ENCODE data around the gene SLC9A1.

Gene SLC9A1

DNA sequence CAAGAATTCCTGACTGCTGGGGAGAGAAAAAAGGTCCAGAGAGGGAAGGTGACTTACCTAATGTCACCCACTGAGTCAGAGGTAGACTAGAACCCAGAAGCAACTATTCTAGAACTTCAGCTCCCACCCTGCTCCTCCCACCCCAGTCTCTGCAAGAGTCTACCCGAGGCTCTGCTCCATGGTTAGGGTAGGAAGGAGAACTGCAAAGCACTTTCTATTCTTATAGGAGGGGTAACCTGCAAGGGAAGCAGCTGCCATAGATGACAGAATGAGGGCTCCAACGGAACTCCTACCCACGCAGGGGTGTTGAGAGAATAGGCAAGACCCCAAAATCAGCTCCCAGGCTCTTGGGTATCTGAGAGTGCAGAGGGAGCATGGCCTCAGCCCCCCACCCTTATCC lies 4.3 kb downstream of the SLC9A1 start:
- Histone ChIP-seq H3K27me3 (ENCODE audit: insufficient read depth, low read length, poor library complexity) (no peaks in the 10 kb centered on the region), H4K5ac (ENCODE audit: low read length) (no peak overlapping the region), H2AK5ac (ENCODE audit: low read length) (no peak overlapping the region), H3K4ac (ENCODE audit: low read depth, low read length) (no peak overlapping the region), H3K4me1 (ENCODE audit: control insufficient read depth, low read depth, low read length) (peaks cover 18% of the 10 kb centered on the region), H3K4me3 (ENCODE audit: low read length) (no peak overlapping the region), H4K8ac (ENCODE audit: low read depth, low read length) (no peak overlapping the region), H3K18ac (ENCODE audit: low read length) (no peak overlapping the region), H2BK120ac (ENCODE audit: low read depth, low read length) (no peak overlapping the region), H3K56ac (ENCODE audit: low read length) (no peak overlapping the region), H3K79me2 (ENCODE audit: control insufficient read depth, insufficient read depth, low read length) (peaks cover 32% of the 10 kb centered on the region), H3K4me2 (ENCODE audit: low read length) (no peak overlapping the region), H2BK5ac (ENCODE audit: low read length) (no peak overlapping the region), H2BK15ac (replicated peaks; ENCODE audit: low read depth) (no peak overlapping the region), H3K27ac (ENCODE audit: low read depth, low read length) (no peak overlapping the region), H3K23ac (ENCODE audit: low read length) (no peak overlapping the region), H3K9ac (ENCODE audit: low read length) (no peak overlapping the region), H3K36me3 (ENCODE audit: control insufficient read depth, insufficient read depth, low read length) (no peaks in the 10 kb centered on the region), H3K79me1 (ENCODE audit: low read length) (peaks cover 39% of the 10 kb centered on the region)
- DNase-seq, result no peak
- no CpG with 5 or more reads among the region's 3 CpGs for WGBS (ENCODE audit: extremely low coverage, insufficient coverage, low lambda C conversion rate)

DNA sequence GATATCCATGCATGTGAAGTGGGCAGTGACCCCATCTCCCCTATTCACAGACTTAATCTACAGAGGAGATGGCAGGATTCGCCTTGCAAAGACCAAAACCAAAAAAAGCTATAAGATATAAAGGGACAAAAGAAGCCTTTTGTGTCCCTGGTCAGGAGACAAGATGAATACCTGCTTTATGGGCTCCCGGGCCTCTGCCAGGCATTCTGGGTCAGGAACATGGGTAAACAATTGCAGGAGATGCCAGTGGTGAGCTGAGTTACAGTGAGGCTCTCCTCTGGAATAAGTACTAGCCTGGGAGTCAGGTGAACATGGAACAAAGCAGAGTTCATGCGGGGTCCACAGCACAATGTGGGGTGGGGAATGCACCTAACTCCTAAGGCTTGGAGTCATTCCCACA lies 4.7 kb downstream of the SLC9A1 start:
- DNase-seq, result no peak
- Histone ChIP-seq H3K79me1 (ENCODE audit: low read length) (peaks cover 42% of the 10 kb centered on the region), H2AK5ac (ENCODE audit: low read length) (no peak overlapping the region), H3K23ac (ENCODE audit: low read length) (no peak overlapping the region), H3K9ac (ENCODE audit: low read length) (no peak overlapping the region), H3K4me1 (ENCODE audit: control insufficient read depth, low read depth, low read length) (peaks cover 18% of the 10 kb centered on the region), H3K56ac (ENCODE audit: low read length) (no peak overlapping the region), H3K4me3 (ENCODE audit: low read length) (no peak overlapping the region), H3K4me2 (ENCODE audit: low read length) (no peak overlapping the region), H2BK5ac (ENCODE audit: low read length) (no peak overlapping the region), H3K36me3 (ENCODE audit: control insufficient read depth, insufficient read depth, low read length) (no peaks in the 10 kb centered on the region), H2BK120ac (ENCODE audit: low read depth, low read length) (no peak overlapping the region), H3K79me2 (ENCODE audit: control insufficient read depth, insufficient read depth, low read length) (peaks cover 32% of the 10 kb centered on the region), H4K5ac (ENCODE audit: low read length) (no peak overlapping the region), H2BK15ac (replicated peaks; ENCODE audit: low read depth) (no peak overlapping the region), H3K4ac (ENCODE audit: low read depth, low read length) (no peak overlapping the region), H3K18ac (ENCODE audit: low read length) (no peak overlapping the region), H4K8ac (ENCODE audit: low read depth, low read length) (no peak overlapping the region), H3K27me3 (ENCODE audit: insufficient read depth, low read length, poor library complexity) (no peaks in the 10 kb centered on the region), H3K27ac (ENCODE audit: low read depth, low read length) (no peak overlapping the region)
- no CpG with 5 or more reads among the region's 3 CpGs for WGBS (ENCODE audit: extremely low coverage, insufficient coverage, low lambda C conversion rate)

GRCh38 chr1:27149762-27150113 lies 5.2 kb downstream of the SLC9A1 start:
- Histone ChIP-seq H3K4me1 (ENCODE audit: control insufficient read depth, low read depth, low read length) (peaks cover 18% of the 10 kb centered on the region), H3K4me3 (ENCODE audit: low read length) (no peak overlapping the region), H3K36me3 (ENCODE audit: control insufficient read depth, insufficient read depth, low read length) (no peaks in the 10 kb centered on the region), H4K5ac (ENCODE audit: low read length) (no peak overlapping the region), H3K79me1 (ENCODE audit: low read length) (peaks cover 43% of the 10 kb centered on the region), H3K4ac (ENCODE audit: low read depth, low read length) (no peak overlapping the region), H2BK5ac (ENCODE audit: low read length) (no peak overlapping the region), H3K18ac (ENCODE audit: low read length) (no peak overlapping the region), H4K8ac (ENCODE audit: low read depth, low read length) (no peak overlapping the region), H3K79me2 (ENCODE audit: control insufficient read depth, insufficient read depth, low read length) (peaks cover 32% of the 10 kb centered on the region), H2BK15ac (replicated peaks; ENCODE audit: low read depth) (no peak overlapping the region), H3K27me3 (ENCODE audit: insufficient read depth, low read length, poor library complexity) (no peaks in the 10 kb centered on the region), H3K56ac (ENCODE audit: low read length) (no peak overlapping the region), H2AK5ac (ENCODE audit: low read length) (no peak overlapping the region), H3K9ac (ENCODE audit: low read length) (no peak overlapping the region), H3K27ac (ENCODE audit: low read depth, low read length) (no peak overlapping the region), H3K23ac (ENCODE audit: low read length) (no peak overlapping the region), H3K4me2 (ENCODE audit: low read length) (no peak overlapping the region), H2BK120ac (ENCODE audit: low read depth, low read length) (no peak overlapping the region)
- WGBS (ENCODE audit: extremely low coverage, insufficient coverage, low lambda C conversion rate), result no CpG with 5 or more reads among the region's 4 CpGs
- DNase-seq, result no peak

GRCh38 chr1:27149084-27149761 lies 5.7 kb downstream of the SLC9A1 start:
- H3K27ac ChIP-seq (ENCODE audit: low read depth, low read length), result no peak overlapping the region
- H3K4ac ChIP-seq (ENCODE audit: low read depth, low read length), result no peak overlapping the region
- no peak overlapping the region for H3K23ac ChIP-seq (ENCODE audit: low read length)
- no peak overlapping the region for H3K18ac ChIP-seq (ENCODE audit: low read length)
- H3K79me1 ChIP-seq (ENCODE audit: low read length), result peaks cover 40% of the 10 kb centered on the region
- no peak overlapping the region for H2AK5ac ChIP-seq (ENCODE audit: low read length)
- H2BK15ac ChIP-seq (replicated peaks; ENCODE audit: low read depth), result no peak overlapping the region
- H3K4me2 ChIP-seq (ENCODE audit: low read length), result no peak overlapping the region
- H3K4me1 ChIP-seq (ENCODE audit: control insufficient read depth, low read depth, low read length), result peaks cover 17% of the 10 kb centered on the region
- DNase-seq, result no peak
- no peak overlapping the region for H4K5ac ChIP-seq (ENCODE audit: low read length)
- no CpG with 5 or more reads among the region's 8 CpGs for WGBS (ENCODE audit: extremely low coverage, insufficient coverage, low lambda C conversion rate)
- no peaks in the 10 kb centered on the region for H3K27me3 ChIP-seq (ENCODE audit: insufficient read depth, low read length, poor library complexity)
- H4K8ac ChIP-seq (ENCODE audit: low read depth, low read length), result no peak overlapping the region
- H3K56ac ChIP-seq (ENCODE audit: low read length), result no peak overlapping the region
- no peak overlapping the region for H3K9ac ChIP-seq (ENCODE audit: low read length)
- H3K36me3 ChIP-seq (ENCODE audit: control insufficient read depth, insufficient read depth, low read length), result no peaks in the 10 kb centered on the region
- H2BK5ac ChIP-seq (ENCODE audit: low read length), result no peak overlapping the region
- H3K4me3 ChIP-seq (ENCODE audit: low read length), result no peak overlapping the region
- no peak overlapping the region for H2BK120ac ChIP-seq (ENCODE audit: low read depth, low read length)
- peaks cover 32% of the 10 kb centered on the region for H3K79me2 ChIP-seq (ENCODE audit: control insufficient read depth, insufficient read depth, low read length)

DNA sequence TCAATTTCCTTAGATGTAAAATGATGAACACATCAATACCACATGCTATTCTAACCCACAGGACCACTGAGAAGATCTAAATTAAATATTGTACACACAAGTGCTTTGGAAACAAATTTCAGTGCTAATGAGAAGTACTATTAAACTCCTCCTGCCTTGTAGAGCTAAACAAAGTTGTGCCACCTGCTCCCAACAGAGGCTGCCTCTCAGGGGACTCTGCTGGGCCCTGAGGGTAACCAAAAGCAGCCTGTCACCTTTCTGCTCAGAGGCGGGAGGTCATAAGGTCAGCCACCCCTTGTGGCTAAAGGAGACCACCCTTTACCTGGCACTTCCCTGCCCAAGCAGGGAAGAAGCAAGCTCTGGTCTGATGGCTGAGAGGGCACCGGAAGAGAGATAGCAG lies 6.3 kb downstream of the SLC9A1 start:
- no peak overlapping the region for H3K18ac ChIP-seq (ENCODE audit: low read length)
- no peak overlapping the region for H2AK5ac ChIP-seq (ENCODE audit: low read length)
- H2BK5ac ChIP-seq (ENCODE audit: low read length), result no peak overlapping the region
- no peak overlapping the region for H2BK120ac ChIP-seq (ENCODE audit: low read depth, low read length)
- no peak overlapping the region for H3K56ac ChIP-seq (ENCODE audit: low read length)
- H3K4me2 ChIP-seq (ENCODE audit: low read length), result no peak overlapping the region
- WGBS (ENCODE audit: extremely low coverage, insufficient coverage, low lambda C conversion rate), result no CpG with 5 or more reads among the region's 2 CpGs
- no peak overlapping the region for H2BK15ac ChIP-seq (replicated peaks; ENCODE audit: low read depth)
- H3K4me1 ChIP-seq (ENCODE audit: control insufficient read depth, low read depth, low read length), result peaks cover 12% of the 10 kb centered on the region
- no peak overlapping the region for H4K5ac ChIP-seq (ENCODE audit: low read length)
- H4K8ac ChIP-seq (ENCODE audit: low read depth, low read length), result no peak overlapping the region
- no peak overlapping the region for H3K4ac ChIP-seq (ENCODE audit: low read depth, low read length)
- peaks cover 38% of the 10 kb centered on the region for H3K79me1 ChIP-seq (ENCODE audit: low read length)
- no peak for DNase-seq
- no peak overlapping the region for H3K27ac ChIP-seq (ENCODE audit: low read depth, low read length)
- no peaks in the 10 kb centered on the region for H3K36me3 ChIP-seq (ENCODE audit: control insufficient read depth, insufficient read depth, low read length)
- H3K4me3 ChIP-seq (ENCODE audit: low read length), result no peak overlapping the region
- peaks cover 30% of the 10 kb centered on the region for H3K79me2 ChIP-seq (ENCODE audit: control insufficient read depth, insufficient read depth, low read length)
- no peak overlapping the region for H3K23ac ChIP-seq (ENCODE audit: low read length)
- H3K27me3 ChIP-seq (ENCODE audit: insufficient read depth, low read length, poor library complexity), result no peaks in the 10 kb centered on the region
- H3K9ac ChIP-seq (ENCODE audit: low read length), result no peak overlapping the region
